Lower leg skin (tissue), 4 donors: ENCODE data around the gene SLC44A5. TPM values are rescaled to one million over a fixed set of nuclear protein-coding genes. Genes with fewer than 3 reads are reported as not detected.

Source experiments
- DNase-seq, 2 donors: peaks; one replicate each; pipeline ENCODE4 v3.0.0-alpha.2; 2019; ENCODE audit warnings: low spot score in 2 of 2
- H3K4me3 ChIP-seq: fragments of 200-600 bp; sonication (generic); 2 replicates; pipeline ENCODE4 v1.5.1; 2017; ENCODE audit warnings: mild to moderate bottlenecking, low read depth; ENCODE audit not compliant: poor library complexity, severe bottlenecking
- POLR2A ChIP-seq, 2 donors: fragments of 450-650 bp; IDR thresholded peaks; one replicate each; pipeline ENCODE4 v1.6.1; 2016 to 2017; ENCODE audit warnings: antibody characterized with exemption in 2 of 2, mild to moderate bottlenecking in 1 of 2, moderate library complexity in 1 of 2
- WGBS, 2 donors: methylation state at CpG; one replicate each; pipeline ENCODE4 v1.1.5; 2018; 5-methylcytosine and 5-hydroxymethylcytosine counted together
- intact Hi-C: fragments of 100-400 bp; cut with DNase I; formaldehyde crosslinking; loops from one replicate; pipeline ENCODE4 v1.15.0; 2023; ENCODE audit warnings: low total_unique reads
- total RNA-seq, 4 donors: library from RNA; depleted of rRNA; stranded (reverse); fragments of >200 nt; gene quantifications; one replicate each; pipeline ENCODE4 v1.1.0, GENCODE V29; 2016
- TF ChIP-seq, protein P1 (sequence below), 3 donors: fragments of 450-650 bp; IDR thresholded peaks; one replicate each; pipeline ENCODE4 v1.5.1; 2016; ENCODE audit warnings: antibody characterized with exemption in 3 of 3, mild to moderate bottlenecking in 3 of 3, moderate library complexity in 2 of 3

The SLC44A5 gene
- total RNA-seq, 4 donors from 2014 or later, result 0.39 to 25.4 (median 7.7) TPM

- H3K4me3 ChIP-seq, result no peak overlapping the region
- intact Hi-C loops, result no loop called here
- no peak for DNase-seq
- TF ChIP-seq, protein P1, sequence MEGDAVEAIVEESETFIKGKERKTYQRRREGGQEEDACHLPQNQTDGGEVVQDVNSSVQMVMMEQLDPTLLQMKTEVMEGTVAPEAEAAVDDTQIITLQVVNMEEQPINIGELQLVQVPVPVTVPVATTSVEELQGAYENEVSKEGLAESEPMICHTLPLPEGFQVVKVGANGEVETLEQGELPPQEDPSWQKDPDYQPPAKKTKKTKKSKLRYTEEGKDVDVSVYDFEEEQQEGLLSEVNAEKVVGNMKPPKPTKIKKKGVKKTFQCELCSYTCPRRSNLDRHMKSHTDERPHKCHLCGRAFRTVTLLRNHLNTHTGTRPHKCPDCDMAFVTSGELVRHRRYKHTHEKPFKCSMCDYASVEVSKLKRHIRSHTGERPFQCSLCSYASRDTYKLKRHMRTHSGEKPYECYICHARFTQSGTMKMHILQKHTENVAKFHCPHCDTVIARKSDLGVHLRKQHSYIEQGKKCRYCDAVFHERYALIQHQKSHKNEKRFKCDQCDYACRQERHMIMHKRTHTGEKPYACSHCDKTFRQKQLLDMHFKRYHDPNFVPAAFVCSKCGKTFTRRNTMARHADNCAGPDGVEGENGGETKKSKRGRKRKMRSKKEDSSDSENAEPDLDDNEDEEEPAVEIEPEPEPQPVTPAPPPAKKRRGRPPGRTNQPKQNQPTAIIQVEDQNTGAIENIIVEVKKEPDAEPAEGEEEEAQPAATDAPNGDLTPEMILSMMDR (IDR thresholded peaks at IDR 0.05), result no peak
- no peak for TF ChIP-seq POLR2A (IDR thresholded peaks at IDR 0.05)
Measured at GRCh38 chr1:75529488-75529887, 81.4 kb downstream of the SLC44A5 start.

DNA sequence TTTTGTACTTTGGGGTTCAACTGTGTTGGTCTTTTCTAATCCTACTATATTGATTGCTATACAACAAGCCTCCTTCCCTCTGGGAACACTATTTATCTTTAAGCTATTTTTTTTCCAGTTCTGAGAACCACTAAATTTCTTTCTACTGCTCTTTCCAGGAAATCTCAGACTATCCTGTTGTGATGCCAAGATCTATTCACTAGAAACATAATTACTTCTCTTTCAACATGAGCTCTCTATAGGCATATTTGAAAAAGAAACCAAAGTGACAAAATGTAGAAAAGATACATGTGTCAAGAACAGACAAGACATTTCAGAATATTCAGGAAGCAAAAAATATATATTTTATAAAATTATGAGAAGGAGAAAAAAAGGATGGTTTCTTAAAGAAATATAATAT is 82.9 kb downstream of the SLC44A5 start:
- H3K4me3 ChIP-seq, result no peak overlapping the region
- no peak for DNase-seq
- intact Hi-C loops, result no loop called here
- TF ChIP-seq, protein P1 (IDR thresholded peaks at IDR 0.05), result no peak
- no peak for TF ChIP-seq POLR2A (IDR thresholded peaks at IDR 0.05)

DNA sequence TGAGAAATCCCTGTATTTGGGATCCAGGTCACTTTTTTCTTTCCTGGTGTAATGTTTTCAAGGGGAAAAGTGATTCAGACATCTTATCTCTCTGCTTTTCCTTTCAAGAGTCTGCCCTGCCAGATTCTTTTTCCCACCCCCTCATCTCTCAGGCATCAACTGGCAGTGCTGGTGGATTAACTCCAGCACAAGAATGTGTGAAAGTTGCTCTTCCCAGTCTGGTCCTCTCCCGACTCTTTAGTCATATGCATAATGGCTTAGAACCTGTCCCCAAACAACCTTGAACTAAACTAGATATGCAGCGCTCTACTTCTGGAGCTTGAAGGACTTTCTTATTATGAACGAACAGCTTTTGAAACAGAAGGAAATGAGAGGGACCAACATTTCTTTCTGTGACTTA is 88.5 kb downstream of the SLC44A5 start:
- no peak for DNase-seq
- no peak for TF ChIP-seq POLR2A (IDR thresholded peaks at IDR 0.05)
- TF ChIP-seq, protein P1 (IDR thresholded peaks at IDR 0.05), result no peak
- H3K4me3 ChIP-seq, result no peak overlapping the region
- intact Hi-C loops, result no loop called here
- 68% methylated on average over 3 of the region's 3 CpGs for WGBS, 2 donors

DNA sequence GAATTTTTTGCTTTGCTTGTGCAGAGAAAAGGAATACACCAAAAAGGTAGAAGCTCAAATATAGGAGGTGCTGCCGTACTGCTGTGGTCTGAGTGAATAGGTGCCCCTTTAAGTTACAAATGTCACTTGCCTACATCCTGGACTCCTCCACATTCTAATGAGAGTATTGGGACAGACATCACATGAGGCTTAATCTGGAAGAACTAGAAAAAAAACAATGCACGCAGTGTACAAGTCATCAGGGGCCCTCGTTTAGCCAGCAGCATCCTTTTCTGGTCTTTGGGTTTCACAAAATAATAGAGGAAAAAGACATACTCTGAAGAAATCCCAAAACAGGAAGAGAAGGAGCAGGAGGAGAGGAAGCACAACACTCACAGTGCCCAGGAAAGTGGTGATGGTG is 89.3 kb downstream of the SLC44A5 start:
- no peak overlapping the region for H3K4me3 ChIP-seq
- intact Hi-C loops, result no loop called here
- 72 to 73% methylated on average over 3 of the region's 3 CpGs for WGBS, 2 donors
- DNase-seq, result no peak
- TF ChIP-seq POLR2A (IDR thresholded peaks at IDR 0.05), result no peak
- TF ChIP-seq, protein P1 (IDR thresholded peaks at IDR 0.05), result no peak

DNA sequence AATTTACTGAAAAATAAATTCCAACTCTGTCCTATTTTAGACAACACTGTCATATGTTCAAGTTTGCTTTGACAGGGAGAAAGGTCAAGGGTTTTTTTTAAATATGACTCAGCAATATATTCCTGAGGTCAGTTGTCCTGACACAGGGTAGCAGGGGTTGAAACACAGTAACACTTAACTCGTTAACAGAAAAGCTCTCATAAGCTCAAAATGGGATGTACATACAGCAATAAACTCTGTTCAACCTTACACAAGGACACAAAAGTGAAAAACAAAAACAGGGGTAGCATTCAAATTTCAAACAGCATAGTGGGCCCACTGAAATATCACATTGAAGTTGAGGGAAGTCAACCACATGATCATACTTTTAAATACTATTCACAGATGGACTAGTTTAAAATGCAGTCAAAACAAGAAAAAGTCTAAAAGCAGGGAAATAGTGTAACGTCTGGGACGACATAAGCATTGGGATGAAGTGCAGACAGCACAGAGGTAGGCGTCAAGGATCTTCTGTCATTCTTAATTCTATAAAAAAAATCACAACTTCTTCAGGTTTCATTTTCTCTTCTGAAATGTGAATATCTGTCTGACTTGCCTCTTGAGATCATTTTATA is 89.9 kb downstream of the SLC44A5 start:
- WGBS, 2 donors, result 58 to 66% methylated on average over 4 of the region's 4 CpGs

More for the DNA sequence above, 89.9 kb downstream of the SLC44A5 start:
- H3K4me3 ChIP-seq, result no peak overlapping the region
- intact Hi-C loops, result no loop called here
- TF ChIP-seq POLR2A (IDR thresholded peaks at IDR 0.05), result no peak
- TF ChIP-seq, protein P1 (IDR thresholded peaks at IDR 0.05), result no peak
- no peak for DNase-seq
